GM12874 (cell line): ENCODE data around the gene SMYD3.

Experiments used
- TF ChIP-seq, protein P1 (sequence below): IDR thresholded peaks from 2 replicates; pipeline ENCODE4 v1.5.1; 2011; ENCODE audit warnings: low read depth, mild to moderate bottlenecking, control low read depth, low read length, moderate library complexity; ENCODE audit not compliant: insufficient read depth

SMYD3 gene

DNA sequence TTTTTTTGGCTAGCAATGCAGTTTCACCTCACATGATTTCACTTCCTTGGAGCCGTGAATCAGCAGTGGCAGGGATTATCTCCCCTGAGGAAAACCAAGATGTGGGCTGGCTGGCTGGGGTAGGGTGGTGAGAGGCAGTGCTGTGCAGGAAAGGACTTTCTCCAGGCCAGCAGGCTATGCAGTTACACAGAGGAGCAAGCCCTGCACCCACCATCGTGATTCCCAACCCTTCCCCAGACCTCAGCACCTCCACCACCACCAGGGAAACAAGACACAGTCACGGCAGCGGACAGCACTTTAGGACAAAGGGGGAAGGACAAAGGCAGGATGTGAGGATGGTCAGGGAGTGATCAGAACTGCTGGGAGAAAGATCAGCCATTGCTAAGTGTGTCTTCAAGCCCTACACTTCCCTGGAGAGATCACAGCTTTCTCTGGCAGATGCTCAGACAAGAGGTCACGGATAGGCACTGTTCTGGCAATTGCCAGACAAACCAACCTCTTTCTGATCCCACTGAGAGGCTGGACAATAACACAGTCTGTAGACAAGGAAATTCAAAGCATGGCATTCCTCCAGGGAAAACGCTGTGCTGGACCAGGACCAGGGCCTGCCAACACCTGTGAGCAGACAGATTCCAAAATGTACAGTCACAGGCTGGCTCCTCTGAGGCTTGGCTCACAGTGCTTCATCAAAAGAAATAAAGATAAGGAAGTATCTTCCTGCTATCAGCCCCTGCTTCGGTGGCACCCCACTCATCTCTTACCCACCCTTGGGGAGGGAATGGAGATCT lies 509.4 kb downstream of the SMYD3 start:
- TF ChIP-seq, protein P1, sequence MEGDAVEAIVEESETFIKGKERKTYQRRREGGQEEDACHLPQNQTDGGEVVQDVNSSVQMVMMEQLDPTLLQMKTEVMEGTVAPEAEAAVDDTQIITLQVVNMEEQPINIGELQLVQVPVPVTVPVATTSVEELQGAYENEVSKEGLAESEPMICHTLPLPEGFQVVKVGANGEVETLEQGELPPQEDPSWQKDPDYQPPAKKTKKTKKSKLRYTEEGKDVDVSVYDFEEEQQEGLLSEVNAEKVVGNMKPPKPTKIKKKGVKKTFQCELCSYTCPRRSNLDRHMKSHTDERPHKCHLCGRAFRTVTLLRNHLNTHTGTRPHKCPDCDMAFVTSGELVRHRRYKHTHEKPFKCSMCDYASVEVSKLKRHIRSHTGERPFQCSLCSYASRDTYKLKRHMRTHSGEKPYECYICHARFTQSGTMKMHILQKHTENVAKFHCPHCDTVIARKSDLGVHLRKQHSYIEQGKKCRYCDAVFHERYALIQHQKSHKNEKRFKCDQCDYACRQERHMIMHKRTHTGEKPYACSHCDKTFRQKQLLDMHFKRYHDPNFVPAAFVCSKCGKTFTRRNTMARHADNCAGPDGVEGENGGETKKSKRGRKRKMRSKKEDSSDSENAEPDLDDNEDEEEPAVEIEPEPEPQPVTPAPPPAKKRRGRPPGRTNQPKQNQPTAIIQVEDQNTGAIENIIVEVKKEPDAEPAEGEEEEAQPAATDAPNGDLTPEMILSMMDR = no peak

DNA sequence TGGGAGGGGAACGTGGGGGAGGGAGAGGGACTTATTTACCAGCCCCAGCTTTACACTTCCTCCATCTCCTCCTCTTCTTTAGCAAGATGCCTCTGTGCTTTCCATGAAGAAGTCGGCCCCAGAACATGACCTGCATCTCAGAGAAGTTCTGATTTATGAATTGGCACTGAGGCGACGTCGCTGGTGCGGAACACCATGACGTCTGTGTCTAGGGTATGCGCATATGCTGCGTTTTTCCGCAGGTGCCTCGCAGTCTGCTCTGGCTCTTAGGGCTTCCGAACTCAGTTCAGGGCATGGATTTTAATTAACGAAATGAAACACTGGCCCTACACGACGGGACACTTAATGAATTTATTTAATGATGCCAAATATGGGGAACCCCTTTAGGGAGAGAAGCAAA lies 510.3 kb downstream of the SMYD3 start:
- TF ChIP-seq, protein P1 = no peak

DNA sequence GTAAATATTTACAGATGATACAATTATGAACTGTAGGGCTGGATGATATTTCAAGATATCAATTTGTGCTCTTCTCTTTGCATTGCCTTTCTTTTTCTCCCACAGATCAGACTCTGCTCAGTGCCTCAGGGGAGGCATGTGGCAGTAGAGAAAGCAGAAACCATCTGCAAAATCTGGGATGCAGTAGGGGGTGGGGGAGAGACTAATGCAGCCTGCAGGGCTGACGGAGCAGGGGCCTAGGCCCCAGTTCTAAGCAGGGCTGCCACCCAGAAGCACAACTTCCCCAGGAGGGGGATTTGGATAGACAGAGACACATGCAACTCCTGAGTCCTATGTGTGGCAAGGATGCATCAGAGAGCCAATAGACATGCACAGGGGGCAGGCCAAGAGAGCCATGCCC lies 511.6 kb downstream of the SMYD3 start:
- TF ChIP-seq, protein P1 = no peak

DNA sequence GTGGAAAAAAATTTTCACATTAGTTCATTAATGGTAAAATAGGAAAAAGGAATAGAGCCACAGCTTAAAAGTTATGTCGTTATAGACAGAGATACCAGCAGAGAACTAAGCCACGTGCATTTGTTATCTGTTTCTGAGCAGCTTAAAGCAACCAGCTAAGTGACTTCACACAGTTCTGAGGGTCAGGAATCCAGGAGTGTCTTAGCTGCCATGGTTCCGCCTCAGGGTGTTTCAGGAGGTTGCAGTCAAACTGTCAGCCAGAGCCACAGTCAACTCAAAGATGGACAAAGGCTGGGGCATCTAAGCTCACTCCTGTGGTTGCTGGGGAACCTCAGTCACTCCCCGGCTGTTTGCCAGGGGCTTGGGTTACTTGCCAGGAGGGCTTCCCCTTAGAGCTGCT lies 515.8 kb downstream of the SMYD3 start:
- TF ChIP-seq, protein P1 = no peak

DNA sequence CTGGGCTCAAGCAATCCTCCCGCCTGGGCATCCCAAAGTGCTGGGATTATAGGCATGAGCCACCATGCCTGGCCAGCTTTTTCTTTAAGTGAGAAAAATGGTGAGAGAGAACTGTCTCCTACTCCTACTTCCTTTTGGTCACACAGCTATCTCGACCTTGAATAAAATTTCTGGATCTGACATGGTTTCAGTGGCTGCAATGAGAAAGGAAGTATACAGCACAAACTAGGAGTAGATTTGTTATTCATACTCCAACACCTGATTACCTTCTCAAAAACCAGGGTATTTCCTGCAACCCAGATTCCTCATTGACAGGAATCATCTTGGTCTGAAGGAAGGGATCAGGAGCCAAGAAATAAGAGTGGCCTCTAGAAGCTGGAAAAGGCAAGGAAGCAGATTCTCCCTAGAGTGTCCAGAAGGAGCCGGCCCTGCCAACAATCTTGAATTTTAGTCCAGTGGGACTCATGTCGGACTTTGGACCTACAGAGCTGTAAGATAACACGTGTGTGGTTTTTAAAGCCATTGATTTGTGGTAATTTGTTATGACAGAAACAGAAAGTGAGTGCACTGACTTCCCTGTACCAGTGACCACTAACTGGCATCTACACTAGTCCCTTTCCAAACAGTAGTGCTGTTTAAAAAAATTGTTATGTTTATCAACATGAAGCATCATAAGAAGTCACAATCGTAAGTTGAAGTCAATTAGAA lies 516.6 kb downstream of the SMYD3 start:
- TF ChIP-seq, protein P1 = no peak

DNA sequence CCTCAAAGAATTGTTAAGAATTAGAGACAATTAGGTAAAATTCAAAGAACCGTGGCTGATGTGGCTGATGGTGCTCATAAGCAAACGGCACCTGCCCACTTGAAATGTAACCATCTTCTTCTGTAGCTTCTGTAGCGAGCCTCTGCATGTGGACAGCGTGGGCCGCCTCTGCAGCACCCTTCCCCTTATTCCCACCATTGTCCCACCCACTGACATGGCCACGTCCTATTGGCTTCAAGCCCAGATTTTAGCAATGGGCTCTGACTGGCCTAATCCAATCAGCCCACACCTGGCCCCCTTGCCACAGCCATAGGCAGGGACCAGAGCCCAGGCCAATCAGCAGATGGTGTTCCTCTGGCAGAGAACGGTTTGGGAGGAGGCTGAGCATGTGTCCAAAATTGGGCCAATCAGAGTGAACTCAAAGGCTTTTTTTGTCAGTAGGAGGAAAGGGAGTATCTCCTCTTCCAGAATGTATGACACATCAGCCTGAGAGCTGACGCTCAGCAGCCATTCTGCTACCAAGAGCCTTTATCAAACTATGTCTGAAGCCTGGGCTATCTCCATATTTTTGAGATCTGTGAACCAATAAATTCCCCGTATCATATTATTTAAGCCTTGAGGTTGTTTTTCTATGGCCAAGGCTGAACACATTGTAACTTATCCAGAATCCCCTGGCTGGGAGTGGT lies 518.5 kb downstream of the SMYD3 start:
- TF ChIP-seq, protein P1 = no peak

DNA sequence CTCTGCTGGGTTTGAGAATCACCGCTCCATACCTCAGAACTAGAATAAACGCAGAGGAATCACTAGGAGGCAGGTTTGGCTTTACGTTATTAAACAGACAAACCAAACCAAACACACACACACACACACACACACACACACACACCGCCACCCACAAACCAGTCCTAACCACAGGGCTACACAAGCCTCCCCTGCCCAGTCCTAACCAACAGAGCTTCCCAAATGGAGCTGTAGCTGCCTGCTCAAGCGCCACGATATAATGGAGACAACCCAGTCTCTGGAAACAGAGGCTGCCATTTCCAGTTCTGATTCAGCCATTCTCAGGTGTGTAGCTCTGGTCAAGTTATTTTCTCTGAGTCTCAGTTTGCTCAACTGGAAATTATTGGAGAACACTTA lies 519.1 kb downstream of the SMYD3 start:
- TF ChIP-seq, protein P1 = no peak
